NB4 (cell line): ENCODE data around the gene ERBB4.

Source experiments
- DNase-seq: peaks from one replicate; pipeline ENCODE4 v3.0.0; 2010; ENCODE audit warnings: low read depth
- H3K4me3 ChIP-seq: one replicate; pipeline ENCODE4 v1.5.1; 2011; ENCODE audit warnings: mild to moderate bottlenecking, low read depth, low read length, moderate library complexity
- MYC ChIP-seq: IDR thresholded peaks from 2 replicates; pipeline ENCODE4 v1.6.1; 2011; ENCODE audit warnings: low read depth, low read length
- POLR2A ChIP-seq: IDR thresholded peaks from 2 replicates; pipeline ENCODE4 v1.6.1; 2011; ENCODE audit warnings: mild to moderate bottlenecking; ENCODE audit not compliant: insufficient read length; ENCODE audit errors: extremely low read depth
- TF ChIP-seq, protein P1 (sequence below): IDR thresholded peaks from 2 replicates; pipeline ENCODE4 v1.6.1; 2011; ENCODE audit warnings: low read depth, low read length
- TF ChIP-seq, protein P2 (sequence below): IDR thresholded peaks from one replicate; pipeline ENCODE4 v1.5.1; 2012; ENCODE audit warnings: low read depth, low read length

Gene ERBB4

DNA sequence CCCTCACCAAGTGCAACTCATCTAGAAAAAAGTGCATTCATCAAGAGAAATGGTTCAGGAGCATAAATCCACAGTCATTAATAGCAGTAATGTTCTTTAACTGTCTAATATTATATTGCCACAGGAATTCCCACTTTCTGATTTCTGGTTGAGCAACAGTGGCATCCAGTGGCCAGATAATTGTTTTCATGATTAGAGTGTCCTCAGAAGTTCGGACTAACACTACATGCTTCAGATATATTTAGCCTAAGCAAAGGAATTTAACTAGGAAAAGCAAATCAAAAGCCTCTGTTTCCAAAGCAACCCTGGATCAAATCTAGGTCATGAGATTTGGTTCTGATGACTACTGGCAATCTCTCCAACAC, 9.8 kb upstream of the ERBB4 start:
- TF ChIP-seq MYC = no peak
- TF ChIP-seq, protein P1, sequence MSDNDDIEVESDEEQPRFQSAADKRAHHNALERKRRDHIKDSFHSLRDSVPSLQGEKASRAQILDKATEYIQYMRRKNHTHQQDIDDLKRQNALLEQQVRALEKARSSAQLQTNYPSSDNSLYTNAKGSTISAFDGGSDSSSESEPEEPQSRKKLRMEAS = no peak
- TF ChIP-seq POLR2A = no peak
- TF ChIP-seq, protein P2, sequence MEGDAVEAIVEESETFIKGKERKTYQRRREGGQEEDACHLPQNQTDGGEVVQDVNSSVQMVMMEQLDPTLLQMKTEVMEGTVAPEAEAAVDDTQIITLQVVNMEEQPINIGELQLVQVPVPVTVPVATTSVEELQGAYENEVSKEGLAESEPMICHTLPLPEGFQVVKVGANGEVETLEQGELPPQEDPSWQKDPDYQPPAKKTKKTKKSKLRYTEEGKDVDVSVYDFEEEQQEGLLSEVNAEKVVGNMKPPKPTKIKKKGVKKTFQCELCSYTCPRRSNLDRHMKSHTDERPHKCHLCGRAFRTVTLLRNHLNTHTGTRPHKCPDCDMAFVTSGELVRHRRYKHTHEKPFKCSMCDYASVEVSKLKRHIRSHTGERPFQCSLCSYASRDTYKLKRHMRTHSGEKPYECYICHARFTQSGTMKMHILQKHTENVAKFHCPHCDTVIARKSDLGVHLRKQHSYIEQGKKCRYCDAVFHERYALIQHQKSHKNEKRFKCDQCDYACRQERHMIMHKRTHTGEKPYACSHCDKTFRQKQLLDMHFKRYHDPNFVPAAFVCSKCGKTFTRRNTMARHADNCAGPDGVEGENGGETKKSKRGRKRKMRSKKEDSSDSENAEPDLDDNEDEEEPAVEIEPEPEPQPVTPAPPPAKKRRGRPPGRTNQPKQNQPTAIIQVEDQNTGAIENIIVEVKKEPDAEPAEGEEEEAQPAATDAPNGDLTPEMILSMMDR = no peak
- DNase-seq = no peak
- no peak overlapping the region for H3K4me3 ChIP-seq

DNA sequence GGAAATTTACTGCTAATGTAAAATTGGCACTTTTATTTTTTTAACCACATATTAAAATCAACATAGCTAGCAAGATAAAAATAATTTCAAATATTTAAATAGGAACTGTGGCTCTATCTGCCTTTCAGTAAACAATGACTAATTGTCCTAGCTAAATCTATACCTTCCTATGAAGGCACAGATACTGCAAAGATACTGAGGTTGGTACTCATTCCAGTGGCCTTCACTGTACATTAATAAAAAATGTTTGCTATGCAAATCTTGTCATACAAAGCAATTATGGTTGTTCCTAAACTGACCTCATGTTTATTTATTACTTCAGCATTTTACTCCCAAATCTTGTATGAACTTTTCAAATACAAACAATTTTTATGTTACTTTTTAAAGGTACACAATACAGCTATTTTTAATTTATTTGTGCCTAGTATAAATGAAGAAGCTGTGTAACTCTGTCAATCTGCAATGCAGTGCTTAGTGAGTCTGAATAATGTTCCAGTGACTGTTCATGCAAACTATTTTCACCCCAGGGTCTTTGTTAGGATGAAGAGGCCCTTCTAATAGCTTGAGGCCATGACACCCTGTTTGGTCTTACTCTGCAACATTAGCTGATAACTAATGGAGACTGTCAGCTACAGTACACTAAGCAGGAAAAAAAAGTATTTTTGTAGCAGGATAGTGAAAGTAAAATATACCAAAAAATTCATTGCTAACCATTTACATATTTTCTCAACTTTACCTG, 9.3 kb upstream of the ERBB4 start:
- no peak overlapping the region for H3K4me3 ChIP-seq
- TF ChIP-seq, protein P1 = no peak
- no peak for TF ChIP-seq POLR2A
- TF ChIP-seq MYC = no peak
- TF ChIP-seq, protein P2 = no peak
- no peak for DNase-seq

DNA sequence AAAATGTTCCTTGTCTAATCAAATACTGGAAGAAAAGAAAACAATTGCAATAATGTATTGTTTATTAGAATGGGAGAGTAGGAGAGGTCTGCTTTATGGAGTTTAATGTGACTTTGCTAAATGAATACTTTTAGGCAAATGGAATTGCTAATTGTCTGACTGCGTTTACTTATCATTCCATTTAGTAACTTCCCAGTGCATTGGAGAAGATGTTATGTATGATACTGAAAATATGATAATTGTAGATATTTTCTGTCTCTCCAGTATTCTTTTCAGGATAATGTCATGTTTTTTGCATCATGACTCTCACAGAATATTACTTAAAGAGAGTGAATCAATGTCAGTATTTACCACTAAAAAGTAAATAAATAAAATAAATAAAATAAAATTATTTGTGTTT, 8.1 kb upstream of the ERBB4 start:
- TF ChIP-seq, protein P2 = no peak
- TF ChIP-seq POLR2A = no peak
- TF ChIP-seq, protein P1 = no peak
- no peak for TF ChIP-seq MYC

DNA sequence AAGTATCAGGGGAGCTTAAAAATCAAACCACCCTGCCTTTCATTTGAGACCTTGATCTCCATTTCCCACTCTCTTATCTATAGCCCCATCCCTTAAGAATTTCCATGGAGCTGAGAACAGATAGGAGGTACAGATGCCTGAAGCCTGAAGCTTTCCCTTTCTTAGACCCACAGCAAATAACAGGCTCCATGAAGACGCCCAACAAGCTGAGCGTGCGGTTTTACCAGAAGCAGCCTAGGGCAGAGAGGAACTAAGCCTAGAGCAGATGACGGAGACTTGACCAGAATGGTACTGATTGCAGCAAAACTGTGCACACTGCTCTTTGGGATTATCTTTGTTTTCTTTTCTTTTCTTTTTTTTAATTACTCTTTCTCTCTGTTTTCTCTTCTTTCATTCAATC, 1.7 kb upstream of the ERBB4 start:
- DNase-seq = no peak
- TF ChIP-seq MYC (no peak), POLR2A (no peak)
- TF ChIP-seq, protein P1 = no peak
- TF ChIP-seq, protein P2 = no peak
- no peak overlapping the region for H3K4me3 ChIP-seq

More for the DNA sequence above, 8.1 kb upstream of the ERBB4 start:
- DNase-seq = no peak
- no peak overlapping the region for H3K4me3 ChIP-seq

DNA sequence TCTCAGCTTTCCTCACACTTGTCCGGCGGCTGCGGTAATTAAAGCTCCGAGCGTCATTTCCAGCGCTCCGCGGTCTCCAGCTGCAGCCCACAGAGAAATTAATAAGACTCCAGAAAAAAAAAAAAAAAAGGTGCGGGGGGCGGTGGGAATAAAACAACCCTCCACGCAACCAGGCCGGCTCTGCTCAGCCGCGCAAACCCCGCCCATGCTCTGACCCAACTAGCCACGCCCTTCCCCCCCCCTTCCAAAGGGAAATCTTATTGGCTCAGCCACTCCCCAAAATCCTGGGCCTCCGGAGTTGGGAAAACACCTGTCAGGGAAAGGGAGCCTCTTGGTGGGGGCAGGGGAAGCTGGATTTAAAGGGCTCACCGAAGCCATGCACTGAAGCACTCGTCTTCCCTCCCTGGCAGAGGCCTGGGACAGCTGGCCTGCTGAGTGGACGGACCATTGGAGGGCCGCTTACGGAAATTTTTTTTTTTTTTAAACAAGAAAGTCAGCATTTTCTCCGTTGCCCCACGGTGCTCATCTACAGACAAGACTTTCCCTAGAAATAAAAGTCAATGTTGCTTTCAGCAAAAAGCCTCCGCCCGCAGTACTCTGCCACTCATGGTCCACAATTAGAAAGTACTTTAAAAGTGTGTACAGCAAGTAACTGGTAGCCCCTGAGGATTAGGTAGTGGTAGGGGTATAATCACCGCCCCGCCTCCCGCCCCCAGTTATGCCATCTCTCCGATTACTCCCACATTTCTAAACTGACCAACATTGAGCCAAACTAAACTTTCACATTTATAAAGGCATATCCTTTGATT, 674 bp upstream of the ERBB4 start:
- TF ChIP-seq, protein P2 = no peak
- TF ChIP-seq, protein P1 = no peak
- TF ChIP-seq POLR2A (no peak), MYC (no peak)
- no peak overlapping the region for H3K4me3 ChIP-seq
- DNase-seq = no peak
